ENCODE data around the gene LDLRAD4.

The LDLRAD4 gene

GRCh38 chr18:13279181-13280069 lies 60.9 kb downstream of the LDLRAD4 start:
- TF ChIP-seq CEBPB (IDR thresholded peaks at IDR 0.05) (no peak), TCF12 (IDR thresholded peaks at IDR 0.05; ENCODE audit: low read depth) (no peak)

GRCh38 chr18:13280070-13280795 lies 61.7 kb downstream of the LDLRAD4 start:
- TF ChIP-seq CREB1 (IDR thresholded peaks at IDR 0.05; ENCODE audit: low read depth), result no peak
- no peak for TF ChIP-seq TEAD4 (IDR thresholded peaks at IDR 0.05)
- no peak for TF ChIP-seq RAD21 (IDR thresholded peaks at IDR 0.05; ENCODE audit: low read depth)
- no peak for TF ChIP-seq TCF12 (IDR thresholded peaks at IDR 0.05; ENCODE audit: low read depth)
- no peak for TF ChIP-seq YY1 (IDR thresholded peaks at IDR 0.05; ENCODE audit: low read depth)
- no peak for TF ChIP-seq USF1 (IDR thresholded peaks at IDR 0.05)

- TF ChIP-seq MAX (IDR thresholded peaks at IDR 0.05), result no peak
- TF ChIP-seq CEBPB (IDR thresholded peaks at IDR 0.05), result no peak
- TF ChIP-seq TCF12 (IDR thresholded peaks at IDR 0.05; ENCODE audit: low read depth), result no peak
- TF ChIP-seq TAF1 (IDR thresholded peaks at IDR 0.05; ENCODE audit: low read depth), result no peak
- TF ChIP-seq EGR1 (IDR thresholded peaks at IDR 0.05), result no peak
- no peak for TF ChIP-seq YY1 (IDR thresholded peaks at IDR 0.05; ENCODE audit: low read depth)
- TF ChIP-seq NFIC (IDR thresholded peaks at IDR 0.05), result no peak
- no peak for TF ChIP-seq REST (IDR thresholded peaks at IDR 0.05; ENCODE audit: low read depth)
- no peak for TF ChIP-seq RAD21 (IDR thresholded peaks at IDR 0.05; ENCODE audit: low read depth)
- no peak for TF ChIP-seq FOXM1 (IDR thresholded peaks at IDR 0.05; ENCODE audit: borderline replicate concordance, low read depth)
- TF ChIP-seq TEAD4 (IDR thresholded peaks at IDR 0.05), result no peak
- no peak for TF ChIP-seq EP300 (IDR thresholded peaks at IDR 0.05; ENCODE audit: borderline replicate concordance)
- no peak for TF ChIP-seq ZBTB7A (IDR thresholded peaks at IDR 0.05; ENCODE audit: low read depth)
- TF ChIP-seq USF1 (IDR thresholded peaks at IDR 0.05), result no peak
- TF ChIP-seq CREB1 (IDR thresholded peaks at IDR 0.05; ENCODE audit: low read depth), result no peak
Observed at GRCh38 chr18:13281406-13281805, 62.8 kb downstream of the LDLRAD4 start.

- TF ChIP-seq MAX (IDR thresholded peaks at IDR 0.05) (no peak), YY1 (IDR thresholded peaks at IDR 0.05; ENCODE audit: low read depth) (no peak), FOXM1 (IDR thresholded peaks at IDR 0.05; ENCODE audit: borderline replicate concordance, low read depth) (no peak), EP300 (IDR thresholded peaks at IDR 0.05; ENCODE audit: borderline replicate concordance) (no peak), REST (IDR thresholded peaks at IDR 0.05; ENCODE audit: low read depth) (no peak), TCF12 (IDR thresholded peaks at IDR 0.05; ENCODE audit: low read depth) (no peak), TAF1 (IDR thresholded peaks at IDR 0.05; ENCODE audit: low read depth) (no peak), CREB1 (IDR thresholded peaks at IDR 0.05; ENCODE audit: low read depth) (no peak)
Observed at GRCh38 chr18:13283746-13284145, 65.2 kb downstream of the LDLRAD4 start.

GRCh38 chr18:13284330-13285027 lies 65.9 kb downstream of the LDLRAD4 start:
- TF ChIP-seq YY1 (IDR thresholded peaks at IDR 0.05; ENCODE audit: low read depth) (no peak), ZBTB7A (IDR thresholded peaks at IDR 0.05; ENCODE audit: low read depth) (no peak), RAD21 (IDR thresholded peaks at IDR 0.05; ENCODE audit: low read depth) (no peak), NFIC (IDR thresholded peaks at IDR 0.05) (no peak)
